ENCODE measurements around the gene CRHR1.

- TF ChIP-seq CTCF (IDR thresholded peaks at IDR 0.05; ENCODE audit: low read depth, low read length) (no peak), MAX (IDR thresholded peaks at IDR 0.05; ENCODE audit: low read depth, low read length) (no peak), POLR2A (IDR thresholded peaks at IDR 0.05; ENCODE audit: extremely low read depth, insufficient read length) (no peak)
Measured at GRCh38 chr17:45751466-45751865, 32.7 kb upstream of the CRHR1 start.
